ENCODE results near the gene CHD3. TPM values are rescaled to one million over a fixed set of nuclear protein-coding genes. Genes with fewer than 3 reads are reported as not detected.
A peak's percentile ranks its signal among the peaks of the same experiment; 100 is the strongest.
"Not testable (repeated sequence)": the region's sequence is repeated elsewhere in the genome, so short reads cannot be mapped to it uniquely, and the experiment has no call there.

Gene CHD3
- total RNA-seq, 2 donors from 2014 or later = 80.6 to 171 TPM

GRCh38 chr17:7857713-7858521, 30.7 kb upstream of the CHD3 start, which contains the start of gene CYB5D1:
Gene CYB5D1 (plus strand): TSS chr17:7858003. CDS start chr17:7858135, 132 bp downstream.
- Histone ChIP-seq H3K27me3 (replicated peaks; ENCODE audit: insufficient read depth) (no peaks in the 10 kb centered on the region), H3K9me3 (no peaks in the 10 kb centered on the region), H3K27ac (peak within 1 kb of the TSS; percentile 80 to 85), H3K4me3 (peak within 1 kb of the TSS; percentile 75), H3K4me1 (ENCODE audit: control insufficient read depth in 1 of 2, low read depth in 2 of 2) (peaks cover 21 to 31% of the 10 kb centered on the region in 2 donors), H3K36me3 (peaks cover 3% of the 10 kb centered on the region)
- DNase-seq (ENCODE audit: low spot score) (peak; percentile 88), ATAC-seq (ENCODE audit: insufficient number of reproducible peaks, low FRiP score, low read depth) (peak; percentile 72)
- TF ChIP-seq CTCF (IDR thresholded peaks at IDR 0.05) = no peak

- DNase-seq (ENCODE audit: low spot score) (no peak), ATAC-seq (ENCODE audit: insufficient number of reproducible peaks, low FRiP score, low read depth) (no peak)
- peak; percentile 49 for TF ChIP-seq CTCF (IDR thresholded peaks at IDR 0.05)
- H3K27ac ChIP-seq = peak overlapping the region; percentile 80 to 85
- peaks cover 21 to 31% of the 10 kb centered on the region in 2 donors for H3K4me1 ChIP-seq (ENCODE audit: control insufficient read depth in 1 of 2, low read depth in 2 of 2)
- H3K27me3 ChIP-seq (replicated peaks; ENCODE audit: insufficient read depth) = no peaks in the 10 kb centered on the region
- H3K9me3 ChIP-seq = no peaks in the 10 kb centered on the region
- no peaks in the 10 kb centered on the region for H3K36me3 ChIP-seq
- H3K4me3 ChIP-seq = peak overlapping the region; percentile 75
Measured at GRCh38 chr17:7858522-7858810, 30.1 kb upstream of the CHD3 start.

- Histone ChIP-seq H3K9me3 (no peaks in the 10 kb centered on the region), H3K27ac (no peak overlapping the region), H3K4me1 (ENCODE audit: control insufficient read depth in 1 of 2, low read depth in 2 of 2) (peaks cover 21 to 31% of the 10 kb centered on the region in 2 donors), H3K4me3 (no peak overlapping the region), H3K27me3 (replicated peaks; ENCODE audit: insufficient read depth) (no peaks in the 10 kb centered on the region), H3K36me3 (no peaks in the 10 kb centered on the region)
- no peak for ATAC-seq (ENCODE audit: insufficient number of reproducible peaks, low FRiP score, low read depth)
- no peak for TF ChIP-seq CTCF (IDR thresholded peaks at IDR 0.05)
- no peak for DNase-seq (ENCODE audit: low spot score)
Measured at GRCh38 chr17:7859028-7859427, 29.6 kb upstream of the CHD3 start.

- Histone ChIP-seq H3K36me3 (peaks cover 5% of the 10 kb centered on the region), H3K9me3 (no peaks in the 10 kb centered on the region), H3K27me3 (replicated peaks; ENCODE audit: insufficient read depth) (no peaks in the 10 kb centered on the region), H3K4me1 (ENCODE audit: control insufficient read depth in 1 of 2, low read depth in 2 of 2) (peaks cover 6 to 14% of the 10 kb centered on the region in 2 donors), H3K27ac (no peak overlapping the region), H3K4me3 (no peak overlapping the region)
- ATAC-seq (ENCODE audit: insufficient number of reproducible peaks, low FRiP score, low read depth) (no peak), DNase-seq (ENCODE audit: low spot score) (no peak)
- TF ChIP-seq CTCF (IDR thresholded peaks at IDR 0.05) = peak; percentile 79
Measured at GRCh38 chr17:7862692-7863437, 25.7 kb upstream of the CHD3 start.

GRCh38 chr17:7864384-7864783, 24.2 kb upstream of the CHD3 start:
- DNase-seq (ENCODE audit: low spot score); H3K9me3 ChIP-seq; H3K4me1 ChIP-seq (ENCODE audit: control insufficient read depth in 1 of 2, low read depth in 2 of 2); H3K27ac ChIP-seq; H3K4me3 ChIP-seq; H3K27me3 ChIP-seq (replicated peaks; ENCODE audit: insufficient read depth); ATAC-seq (ENCODE audit: insufficient number of reproducible peaks, low FRiP score, low read depth); H3K36me3 ChIP-seq: not testable (repeated sequence)
